CD4-positive, alpha-beta T cell treated with Interleukin-21 for 1 hour (primary cell): Measurements from ENCODE around the gene MED13L.
"Not testable (repeated sequence)": the region's sequence is repeated elsewhere in the genome, so short reads cannot be mapped to it uniquely, and the experiment has no call there.

Experiments used
- DNase-seq: peaks from one replicate; pipeline ENCODE4 v3.0.0-alpha.2; 2020

MED13L gene

DNA sequence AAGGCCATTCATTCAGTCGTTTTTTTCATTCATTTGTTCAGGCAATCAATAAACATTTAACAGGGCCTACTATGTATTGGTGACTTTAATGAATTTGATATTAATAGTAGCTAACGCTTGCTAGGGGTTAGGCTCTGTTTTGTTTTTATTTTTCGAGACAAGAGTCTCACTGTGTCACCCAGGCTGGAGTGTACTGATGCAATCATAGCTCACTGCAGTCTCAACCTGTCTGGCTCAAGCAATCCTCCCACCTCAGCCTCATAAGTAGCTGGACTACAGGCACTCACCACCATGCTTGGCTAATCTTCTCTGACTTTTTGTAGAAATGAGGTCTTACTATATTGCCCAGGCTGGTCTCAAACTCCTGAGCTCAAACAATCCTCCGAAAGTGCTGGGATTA, 25.6 kb upstream of the MED13L start:
- no peak for DNase-seq

DNA sequence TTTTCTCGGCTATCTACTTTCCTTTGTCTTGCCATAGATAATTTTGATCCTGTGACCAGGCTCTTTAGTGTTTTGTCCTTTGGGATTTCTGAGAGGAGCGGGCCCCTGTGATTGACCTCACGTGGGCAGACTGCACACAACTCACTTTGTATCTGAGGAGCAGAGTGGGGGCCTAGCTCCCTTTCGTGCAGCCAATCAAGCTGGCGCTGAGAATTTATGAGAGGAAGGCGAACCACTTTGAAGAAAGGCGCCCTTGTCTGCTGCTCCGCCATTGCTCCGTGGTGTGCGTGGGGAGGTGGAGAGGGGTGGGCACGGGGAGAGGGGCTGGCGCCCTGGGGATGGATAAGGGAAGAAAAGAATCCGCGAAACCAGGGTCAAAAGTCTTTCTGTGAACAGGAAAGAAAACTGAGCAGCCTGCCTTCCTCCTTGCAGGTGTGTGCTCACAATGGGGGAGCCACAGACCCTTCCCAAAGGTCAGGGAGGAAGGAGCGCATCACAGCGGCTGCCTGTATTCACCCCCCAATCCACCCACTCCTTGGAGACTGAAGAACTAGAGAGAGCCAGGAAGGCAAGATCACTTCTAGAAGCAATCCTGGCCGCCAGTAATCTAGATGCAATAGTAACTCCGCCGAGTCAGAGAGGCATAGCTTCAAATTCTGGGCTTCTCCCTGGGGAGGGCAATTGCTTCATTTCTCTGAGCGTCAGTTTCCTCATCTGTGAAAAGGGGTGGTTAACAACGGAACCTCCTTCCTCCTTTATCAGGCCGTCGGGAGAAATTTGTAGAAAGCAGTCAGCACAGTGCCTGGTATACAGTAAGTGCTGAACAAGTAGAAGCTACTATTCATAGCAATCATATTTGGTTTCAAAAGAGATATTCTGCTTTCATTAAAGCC, 24.9 kb upstream of the MED13L start:
- DNase-seq: no peak

DNA sequence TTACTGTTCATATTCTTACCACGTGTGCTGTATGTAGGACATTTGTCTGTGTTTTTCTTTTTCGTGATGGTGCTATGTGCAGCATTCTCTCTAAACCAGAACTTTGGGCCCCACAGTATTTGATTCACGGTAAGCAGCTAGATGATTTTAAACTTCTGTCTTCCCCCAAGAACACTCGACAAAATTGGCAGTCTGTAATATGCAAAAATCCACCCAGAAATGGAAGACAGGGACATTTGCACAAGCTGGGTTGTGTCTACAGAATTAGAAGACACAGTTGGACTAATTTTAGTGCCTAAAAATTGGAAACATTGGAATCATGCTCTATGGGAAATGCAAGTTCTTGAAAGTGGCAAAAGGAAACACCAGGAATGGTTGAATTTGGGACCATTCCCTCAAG, 24.1 kb upstream of the MED13L start:
- DNase-seq: no peak

DNA sequence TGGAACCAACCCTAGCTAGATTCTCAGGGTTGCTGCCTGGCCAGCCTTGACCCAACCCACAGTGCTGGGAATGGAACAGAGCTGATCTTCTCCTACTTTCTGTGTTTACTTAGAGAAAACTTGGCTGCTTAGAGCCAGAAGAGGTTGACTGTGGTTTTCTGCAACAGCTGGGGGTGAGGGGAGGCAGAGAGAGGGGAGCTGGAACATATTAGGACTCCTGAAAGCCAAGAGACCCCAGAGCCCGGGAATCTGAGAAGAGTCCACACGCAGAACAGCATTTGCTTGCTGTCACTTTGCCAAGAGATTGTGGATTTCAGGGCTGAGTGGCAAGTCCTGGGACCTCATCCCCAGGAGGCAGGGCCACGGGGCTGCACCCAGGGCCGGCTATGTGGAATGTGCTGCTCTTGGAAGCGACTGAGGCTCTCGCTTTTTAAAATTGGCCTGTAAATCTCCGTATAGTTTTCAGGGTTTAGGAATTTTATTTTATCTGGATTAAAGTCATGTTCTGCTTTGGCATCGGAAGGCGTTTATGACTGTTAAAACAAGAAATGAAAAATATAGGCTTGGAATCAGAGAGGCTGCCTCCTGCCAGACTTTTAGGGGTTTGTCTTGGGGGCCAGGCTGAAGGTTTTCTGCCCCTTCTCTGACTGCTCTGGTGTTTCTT, 22.3 kb upstream of the MED13L start:
- DNase-seq: no peak

DNA sequence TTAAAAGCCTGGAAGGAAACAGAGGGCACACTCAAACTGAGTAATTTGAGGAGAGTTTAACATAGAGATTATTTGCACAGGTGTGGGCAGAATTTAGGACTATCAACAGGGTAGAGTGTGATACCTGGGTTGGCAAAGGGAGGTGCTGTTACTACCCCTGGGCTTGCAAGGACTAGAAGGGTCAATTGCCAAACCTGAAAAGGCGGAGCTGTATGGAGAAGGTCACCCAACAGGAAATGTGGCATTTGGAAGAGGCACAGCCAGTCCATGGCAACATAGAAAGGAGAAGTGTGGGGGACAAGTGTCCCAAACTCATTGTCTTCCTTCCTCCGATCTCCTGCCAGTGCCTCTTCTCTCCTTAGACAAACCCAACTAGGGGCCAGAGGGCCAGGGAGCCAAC, 21.6 kb upstream of the MED13L start:
- no peak for DNase-seq

DNA sequence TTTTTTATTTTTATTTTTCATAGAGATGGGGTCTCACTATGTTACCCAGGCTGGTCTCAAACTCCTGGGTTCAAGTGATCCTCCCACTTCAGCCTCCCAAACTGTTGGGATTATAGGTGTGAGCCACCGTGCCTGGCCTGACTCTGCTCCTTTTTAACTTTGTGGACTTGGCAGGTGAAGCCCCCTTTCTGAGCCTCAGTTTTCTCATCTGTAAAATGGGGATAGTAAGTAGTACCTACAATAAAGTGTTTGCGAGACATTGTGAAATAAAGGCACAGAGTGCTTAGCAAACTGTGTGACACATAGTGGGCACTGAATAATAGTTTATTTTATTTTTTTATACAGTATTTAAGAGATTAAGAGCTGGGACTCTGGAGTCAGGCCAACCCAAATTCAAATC, 21.1 kb upstream of the MED13L start:
- no peak for DNase-seq

DNA sequence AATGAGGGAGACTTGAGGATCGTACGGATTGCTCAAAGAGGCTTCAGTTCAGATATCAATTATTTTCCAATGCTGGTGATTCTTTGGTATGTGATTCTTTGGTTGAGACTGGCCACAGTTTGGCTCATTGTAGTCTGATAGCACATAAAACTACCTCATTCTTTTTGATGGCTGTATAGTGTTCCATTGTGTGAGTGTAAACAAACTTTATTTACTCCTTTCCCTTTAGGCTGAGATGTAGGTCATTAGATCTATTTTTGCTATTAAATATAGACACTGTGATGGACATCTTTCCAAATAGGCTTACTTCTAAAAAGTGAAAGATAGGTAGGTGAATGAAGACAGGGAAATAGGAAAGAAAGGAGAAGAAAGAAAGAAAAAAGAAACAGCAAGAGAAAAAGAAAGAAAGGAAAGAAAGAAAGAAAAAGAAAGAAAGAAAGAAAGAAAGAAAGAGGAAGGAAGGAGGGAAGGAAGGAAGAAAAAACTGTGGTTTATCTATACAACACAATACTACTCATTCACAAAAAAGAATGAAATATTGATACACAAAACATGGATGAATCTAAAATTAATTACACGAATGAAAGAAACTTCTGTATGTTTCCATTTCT, 19.8 kb upstream of the MED13L start:
- no peak for DNase-seq

DNA sequence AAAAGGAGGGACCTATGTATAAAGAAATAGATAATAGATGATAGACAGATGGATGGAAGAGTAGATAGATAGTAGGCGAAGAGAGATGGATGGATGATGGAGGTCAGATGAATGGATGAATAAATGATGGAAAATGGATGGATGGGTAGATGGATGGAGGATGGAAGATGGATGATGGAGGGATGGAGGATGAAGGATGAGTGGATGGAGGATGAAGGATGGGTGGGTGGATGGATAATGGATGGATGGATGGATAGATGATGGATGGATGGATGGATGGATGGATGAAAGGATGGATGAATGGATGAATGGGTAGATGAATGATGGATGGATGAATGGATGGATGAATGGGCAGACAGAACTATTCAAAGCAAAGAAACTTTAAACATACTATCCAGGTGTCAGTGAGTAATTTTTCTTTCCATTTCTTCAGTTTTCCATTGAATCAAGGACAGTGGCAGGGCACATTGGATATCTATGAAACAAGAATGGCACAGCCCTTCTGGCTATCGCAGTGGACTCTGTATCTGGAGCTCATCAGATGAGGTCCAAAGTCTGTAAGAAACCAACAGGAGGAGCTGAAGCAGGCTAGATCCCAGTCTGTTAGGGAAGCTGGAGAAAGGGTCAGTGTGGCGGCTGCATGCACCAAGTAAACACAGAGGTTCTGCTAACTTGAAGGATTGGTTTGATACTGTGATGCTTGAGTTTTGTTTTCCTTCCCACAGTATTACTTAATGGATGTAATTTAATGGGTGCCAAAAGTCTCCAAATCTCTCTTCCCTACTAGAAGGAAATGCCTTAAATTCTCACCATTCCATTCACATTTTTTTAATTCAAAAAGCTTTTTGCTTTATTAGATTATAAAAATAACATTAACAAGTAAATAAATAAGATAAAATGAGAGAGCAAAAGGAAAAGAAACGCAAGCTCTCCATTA, 18.1 kb upstream of the MED13L start:
- DNase-seq: no peak

DNA sequence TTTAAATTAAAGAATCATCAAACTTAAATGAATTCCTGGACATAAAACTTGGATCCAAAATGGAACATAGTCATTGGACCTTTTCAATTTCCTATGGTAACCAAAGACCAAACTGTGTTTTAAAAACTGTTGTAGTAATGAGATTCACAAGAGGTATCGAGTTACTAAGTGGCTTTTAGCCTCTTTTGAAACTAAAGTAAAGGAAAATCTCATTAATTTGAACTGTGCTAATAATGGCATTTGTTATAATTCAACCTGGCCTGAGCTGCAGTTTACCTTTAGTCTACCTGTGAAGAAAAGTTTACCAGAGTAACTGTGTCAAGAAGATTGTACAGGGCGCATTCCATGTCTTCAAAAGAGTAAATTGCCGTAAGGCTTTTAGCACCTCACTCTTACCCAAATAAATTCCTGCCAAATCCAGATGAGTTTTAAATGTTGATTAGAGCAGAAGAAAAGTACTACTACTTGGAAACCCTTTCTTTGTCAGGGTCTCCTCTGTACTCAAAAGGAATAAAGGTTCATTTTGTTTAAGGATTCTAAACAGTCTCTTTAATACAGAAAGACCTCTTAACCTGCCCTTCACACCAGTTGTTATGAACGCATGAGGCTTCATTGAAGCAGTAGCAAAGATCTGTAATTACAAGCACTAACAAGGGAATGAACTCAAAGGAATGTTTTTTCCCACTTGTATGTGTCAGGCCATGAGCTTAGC, 17.1 kb upstream of the MED13L start:
- DNase-seq: no peak

DNA sequence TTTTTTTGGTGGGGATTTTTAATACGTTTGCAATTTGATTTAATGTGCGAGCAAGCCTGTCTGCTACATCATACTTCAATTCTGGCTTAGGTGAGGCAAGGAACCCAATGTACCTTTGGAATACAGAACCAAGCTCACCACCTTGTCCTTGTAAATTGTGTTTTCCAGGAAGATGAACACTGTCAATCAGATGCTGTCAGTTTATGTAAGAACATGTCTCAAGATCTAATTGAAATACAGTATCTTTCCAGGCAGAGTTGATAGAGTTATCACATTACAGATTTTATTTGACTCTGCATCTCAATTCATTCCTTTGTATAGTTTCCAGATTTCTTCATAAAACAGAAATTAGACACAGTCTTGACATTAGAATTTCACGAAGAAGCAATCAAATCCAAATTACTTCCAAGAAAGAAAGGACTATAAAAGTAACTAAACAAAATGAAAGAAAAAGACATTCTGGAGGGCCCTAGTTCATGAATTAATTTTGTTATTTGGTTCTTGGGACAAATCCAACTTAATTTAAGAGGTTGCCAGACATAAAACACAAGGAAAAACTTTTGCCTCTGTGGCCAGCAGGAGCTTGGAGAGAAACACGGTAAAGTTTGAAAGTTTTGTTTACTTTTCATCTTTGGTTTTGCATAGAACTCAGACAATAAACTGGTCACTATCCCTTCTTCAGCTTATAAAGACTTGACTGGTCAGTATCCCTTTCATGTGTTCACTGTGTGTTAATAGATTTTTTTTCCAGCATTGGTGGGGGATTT, 16.4 kb upstream of the MED13L start:
- no peak for DNase-seq

DNA sequence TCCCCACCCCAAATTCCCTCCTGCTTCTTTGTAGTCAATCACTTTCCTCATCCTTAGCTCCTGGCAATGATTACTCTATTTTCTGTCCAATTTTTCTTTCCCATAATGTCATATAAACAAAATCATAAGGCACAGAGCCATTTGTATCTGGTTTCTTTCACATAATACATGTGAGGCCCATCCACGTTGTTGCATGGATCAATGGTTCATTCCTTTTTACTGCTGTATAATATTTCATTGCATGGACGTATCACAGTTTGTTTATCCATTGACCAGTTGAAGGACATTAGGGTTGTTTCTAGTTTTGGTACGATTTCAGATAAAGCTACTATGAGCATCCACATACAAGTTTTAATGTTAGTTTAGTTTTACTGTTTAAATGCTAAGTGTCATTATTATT, 13.7 kb upstream of the MED13L start:
- no peak for DNase-seq

DNA sequence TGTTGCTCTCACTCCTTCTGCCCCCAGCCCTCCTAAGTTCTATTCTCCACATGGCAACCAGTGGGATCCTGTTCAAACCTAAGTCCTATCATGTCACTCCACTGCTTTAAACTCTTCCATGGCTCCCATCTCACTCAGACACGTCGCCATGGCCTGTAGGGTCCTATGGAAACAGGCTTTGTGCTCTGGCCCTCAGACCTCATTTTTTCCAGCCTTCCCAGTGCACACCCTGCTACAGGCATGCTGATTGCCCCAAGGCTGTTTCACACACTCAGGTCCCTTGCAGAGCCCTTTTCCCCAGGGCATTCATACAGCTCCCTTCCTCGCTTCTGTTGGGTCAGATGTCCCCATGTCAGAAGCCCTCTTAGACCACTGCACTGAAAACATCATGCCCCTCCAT, 11.2 kb upstream of the MED13L start:
- DNase-seq: no peak

DNA sequence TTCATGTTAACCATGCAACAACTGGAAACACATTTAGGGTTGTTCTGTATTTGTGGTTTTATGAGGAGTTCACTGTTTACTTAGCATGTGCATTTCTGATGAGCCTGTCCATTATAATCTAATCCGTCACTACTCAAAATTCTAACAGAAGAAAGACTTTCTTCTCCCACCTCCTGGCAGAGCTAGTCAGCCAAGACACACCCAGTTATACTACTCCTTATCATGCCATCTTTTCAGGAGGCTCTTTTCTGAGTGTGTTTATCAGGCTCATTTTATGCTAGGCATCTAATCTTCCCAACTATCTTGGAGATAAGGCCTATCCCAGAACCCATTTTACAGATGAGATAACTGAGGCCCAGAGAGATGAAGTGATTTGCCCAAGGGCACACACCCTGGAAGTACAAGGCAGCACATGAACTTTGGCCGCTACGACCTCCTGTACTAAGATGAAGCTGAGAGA, 10.4 kb upstream of the MED13L start:
- no peak for DNase-seq

DNA sequence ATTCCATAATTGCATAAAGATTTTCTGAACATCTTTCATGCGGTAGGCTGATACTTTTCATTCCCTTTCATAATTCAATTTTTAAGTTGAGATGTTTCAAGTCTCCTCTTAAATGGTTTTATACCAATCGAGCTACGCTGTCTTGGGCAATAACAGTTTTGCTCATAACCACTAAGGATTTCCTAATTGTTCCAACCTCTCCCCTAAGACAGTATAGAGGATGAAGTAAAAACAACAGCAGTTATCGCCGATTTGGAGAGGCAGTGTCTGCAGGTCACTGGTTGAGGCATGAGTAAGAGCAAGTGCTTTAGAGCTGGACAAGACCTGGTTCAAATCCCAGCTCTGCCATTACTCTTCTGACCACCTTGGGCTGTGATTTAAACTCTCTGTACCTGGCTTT, 6.9 kb upstream of the MED13L start:
- no peak for DNase-seq

DNA sequence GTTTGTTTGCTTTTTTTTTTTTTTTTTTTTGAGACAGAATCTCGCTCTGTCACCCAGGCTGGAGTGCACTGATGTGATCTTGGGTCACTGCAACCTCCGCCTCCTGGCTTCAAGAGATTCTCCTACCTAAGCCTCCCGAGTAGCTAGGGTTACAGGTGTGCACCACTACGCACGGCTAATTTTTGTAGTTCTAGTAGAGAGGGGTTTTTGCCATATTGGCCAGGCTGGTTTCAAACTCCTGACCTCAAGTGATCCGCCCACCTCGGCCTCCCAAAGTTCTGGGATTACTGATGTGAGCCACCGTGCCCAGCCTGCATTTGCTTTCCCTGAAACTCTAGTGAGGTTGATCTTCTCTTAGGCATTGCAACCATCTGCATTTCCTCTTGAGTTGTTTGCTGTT, 6.4 kb upstream of the MED13L start:
- DNase-seq: not testable (repeated sequence)

DNA sequence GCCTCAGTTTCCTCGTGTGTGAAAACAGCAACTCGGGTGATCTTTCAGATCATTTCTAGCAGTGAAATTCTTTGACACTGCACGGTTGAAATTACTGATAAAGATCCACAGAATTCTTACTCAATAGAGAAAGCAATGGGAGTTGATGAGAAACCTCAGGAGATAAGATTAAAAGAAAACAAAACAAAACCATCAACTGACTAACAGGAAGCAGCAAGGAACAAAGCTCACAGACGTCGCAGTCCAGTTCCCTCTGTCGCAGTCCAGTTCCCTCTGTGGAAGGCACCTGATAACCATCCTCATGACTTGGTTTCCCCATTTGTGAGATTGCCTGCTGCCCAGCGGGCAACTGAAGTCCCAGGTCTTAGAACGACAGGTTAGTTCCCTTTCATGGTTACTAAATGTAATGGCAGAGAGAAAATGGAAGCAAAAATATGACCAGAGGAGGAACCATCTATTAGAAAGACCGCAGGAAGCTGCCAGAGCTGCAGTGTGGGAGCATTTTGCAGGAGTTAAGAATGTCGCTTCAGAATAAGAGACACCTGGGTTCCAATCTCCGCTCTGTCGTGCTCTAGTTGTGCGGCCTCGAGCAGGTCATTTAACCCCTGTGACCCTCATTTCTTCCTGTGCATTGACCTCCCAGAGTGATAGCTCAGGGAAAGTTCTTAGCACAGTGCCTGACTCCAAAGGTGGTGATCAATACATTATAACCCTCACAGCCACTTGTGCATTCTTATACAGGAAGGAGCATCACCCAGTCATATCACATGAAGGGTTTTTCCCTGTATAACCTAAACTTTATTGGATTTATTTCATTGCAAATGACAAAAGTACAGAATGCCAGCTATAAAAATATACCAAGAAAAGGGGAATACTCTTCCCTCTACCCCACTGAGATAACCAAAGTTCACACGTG, 5.1 kb upstream of the MED13L start:
- DNase-seq: no peak

DNA sequence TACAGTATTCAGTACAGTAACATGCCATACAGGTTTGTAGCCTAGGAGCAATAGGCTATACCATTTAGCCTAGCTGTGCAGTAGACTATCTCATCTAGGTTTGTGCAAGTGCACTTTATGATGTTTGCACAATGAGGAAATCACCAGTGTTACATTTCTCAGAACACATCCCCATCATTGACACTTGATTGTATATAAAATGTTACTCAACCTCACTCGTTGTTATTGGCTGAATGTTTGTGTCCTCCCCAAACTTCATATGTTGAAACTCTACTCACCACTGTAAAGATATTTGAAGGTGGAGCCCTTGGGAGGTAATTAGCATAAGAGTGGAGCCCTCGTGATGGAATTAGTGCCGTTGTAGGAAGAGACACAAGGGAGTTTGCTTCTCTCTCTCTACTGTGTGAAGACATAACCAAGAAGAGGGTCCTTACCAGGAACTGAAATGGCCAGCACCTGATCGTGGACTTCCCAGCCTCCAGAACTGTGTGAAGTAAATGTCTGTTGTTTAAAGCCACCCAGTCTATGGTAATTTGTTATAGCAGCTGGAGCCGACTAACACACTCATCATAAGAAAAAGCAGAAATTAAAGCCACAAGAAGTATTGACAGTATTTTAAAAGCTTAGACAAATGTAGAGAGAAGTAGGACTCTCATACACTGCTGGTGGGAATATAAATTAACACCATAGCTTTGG, 3.2 kb upstream of the MED13L start:
- no peak for DNase-seq

DNA sequence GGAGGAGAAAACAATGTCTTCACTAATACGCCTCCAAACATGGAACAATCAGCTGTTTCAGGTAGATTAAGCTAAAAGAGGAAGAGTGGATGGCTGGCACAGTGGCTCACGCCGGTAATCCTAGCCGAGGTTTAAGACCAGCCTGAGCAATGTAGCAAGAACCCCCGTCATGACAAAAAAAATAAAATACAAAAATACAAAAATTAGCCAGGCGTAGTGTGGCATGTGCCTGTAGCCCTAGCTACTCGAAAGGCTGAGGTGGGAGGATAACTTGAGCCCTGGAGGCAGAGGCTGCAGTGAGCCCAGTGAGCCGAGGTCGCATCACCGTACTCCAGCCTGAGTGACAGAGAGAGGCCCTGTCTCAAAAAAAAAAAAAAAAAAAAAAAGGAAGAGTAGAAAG, 1.2 kb upstream of the MED13L start:
- no peak for DNase-seq

DNA sequence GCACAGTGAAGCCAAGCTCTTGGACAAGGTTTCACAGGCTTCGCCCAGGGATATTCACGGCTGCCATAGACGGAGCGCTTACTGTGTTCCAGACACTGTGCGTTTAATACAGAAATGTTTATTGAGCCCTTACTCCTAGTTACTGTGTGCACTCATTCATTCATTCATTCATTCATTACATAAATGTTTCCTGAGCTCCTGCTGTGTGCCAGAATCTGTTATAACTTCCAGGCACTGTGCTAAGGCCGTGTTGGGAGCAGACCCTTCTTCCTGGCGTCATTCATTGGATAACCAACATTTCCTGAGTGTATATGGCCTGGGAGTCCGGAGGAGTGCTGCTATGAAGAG, 760 bp upstream of the MED13L start:
- no peak for DNase-seq
